HG03095 (cell line): ENCODE data around the gene G6PD.

Experiments used
- ATAC-seq: cut with Tn5 transposase; IDR thresholded peaks from one replicate; pipeline ENCODE4 v1.9.1; 2021; ENCODE audit warnings: moderate library complexity; ENCODE audit not compliant: unreplicated experiment

Gene G6PD

DNA sequence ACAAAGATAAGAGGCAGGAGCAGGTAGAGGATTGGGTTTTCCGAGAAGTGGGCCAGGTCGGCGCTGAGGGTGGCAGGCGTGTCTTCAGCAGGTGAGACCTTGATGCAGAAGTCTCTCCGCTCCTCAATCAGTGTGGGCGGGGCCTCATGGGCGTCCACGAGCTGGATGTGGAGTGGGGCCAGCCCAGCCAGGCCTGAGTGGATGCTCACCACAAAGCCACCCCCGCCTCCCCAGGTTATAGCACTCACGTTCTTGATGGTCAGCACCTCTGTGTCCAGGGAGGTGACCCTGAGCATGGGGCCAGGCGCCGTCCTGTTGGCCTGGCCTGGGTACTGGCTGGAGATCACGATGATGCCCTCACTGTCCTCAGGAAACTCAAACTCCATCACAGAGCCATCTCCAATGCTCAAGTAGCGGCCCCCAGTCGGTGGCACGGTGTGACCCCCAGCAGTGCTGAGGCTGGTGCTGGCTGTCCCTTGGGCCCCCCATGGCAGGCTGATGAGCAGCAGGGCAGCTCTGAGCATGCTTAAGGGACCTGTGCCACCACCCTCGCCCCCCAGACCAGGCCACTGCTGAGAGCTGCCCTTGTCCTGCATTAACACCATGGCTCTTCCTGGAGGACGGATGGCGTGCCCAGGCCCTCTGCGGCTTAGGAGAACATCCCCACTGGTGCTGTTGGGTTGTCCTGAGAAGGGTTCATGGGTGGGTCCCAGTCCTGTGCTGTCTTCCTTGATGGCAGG lies 58.1 kb downstream of the G6PD start:
- no peak for ATAC-seq

DNA sequence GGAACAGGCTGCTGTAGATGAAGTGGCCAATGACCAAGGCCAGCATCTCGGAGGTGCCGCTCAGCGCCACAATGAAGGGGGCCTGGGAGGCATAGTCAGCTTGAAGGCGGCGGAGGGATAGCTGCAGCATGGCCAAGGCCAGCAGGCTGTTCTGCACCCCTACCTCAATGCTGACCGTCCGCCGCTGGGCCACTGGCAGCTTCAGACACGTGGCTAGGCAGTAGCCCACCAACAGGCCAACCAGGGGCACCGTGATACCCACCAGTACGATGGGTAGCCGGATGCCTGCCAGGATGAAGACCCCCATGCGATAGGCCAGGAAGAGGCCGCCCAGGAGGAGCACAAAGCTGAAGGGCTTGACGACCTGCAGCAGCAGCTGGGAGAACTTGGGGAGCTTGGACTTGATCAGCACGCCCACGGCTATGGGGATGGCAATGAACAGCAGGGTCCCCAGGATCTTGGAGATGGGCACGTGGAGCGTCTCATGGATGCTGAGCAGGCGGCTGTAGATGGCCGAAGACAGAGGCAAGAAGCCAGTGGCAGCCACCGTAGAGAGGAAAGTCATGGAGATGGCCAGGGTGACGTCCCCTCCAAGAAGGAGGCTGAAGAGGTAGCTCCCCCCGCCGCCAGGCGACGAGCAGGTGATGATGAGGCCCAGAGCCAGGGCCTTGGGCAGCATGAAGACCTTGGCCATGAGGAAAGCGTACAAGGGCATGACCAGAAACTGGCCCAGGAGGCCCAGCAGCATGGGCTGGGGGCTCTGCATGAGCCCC lies 58.9 kb downstream of the G6PD start:
- ATAC-seq: no peak

DNA sequence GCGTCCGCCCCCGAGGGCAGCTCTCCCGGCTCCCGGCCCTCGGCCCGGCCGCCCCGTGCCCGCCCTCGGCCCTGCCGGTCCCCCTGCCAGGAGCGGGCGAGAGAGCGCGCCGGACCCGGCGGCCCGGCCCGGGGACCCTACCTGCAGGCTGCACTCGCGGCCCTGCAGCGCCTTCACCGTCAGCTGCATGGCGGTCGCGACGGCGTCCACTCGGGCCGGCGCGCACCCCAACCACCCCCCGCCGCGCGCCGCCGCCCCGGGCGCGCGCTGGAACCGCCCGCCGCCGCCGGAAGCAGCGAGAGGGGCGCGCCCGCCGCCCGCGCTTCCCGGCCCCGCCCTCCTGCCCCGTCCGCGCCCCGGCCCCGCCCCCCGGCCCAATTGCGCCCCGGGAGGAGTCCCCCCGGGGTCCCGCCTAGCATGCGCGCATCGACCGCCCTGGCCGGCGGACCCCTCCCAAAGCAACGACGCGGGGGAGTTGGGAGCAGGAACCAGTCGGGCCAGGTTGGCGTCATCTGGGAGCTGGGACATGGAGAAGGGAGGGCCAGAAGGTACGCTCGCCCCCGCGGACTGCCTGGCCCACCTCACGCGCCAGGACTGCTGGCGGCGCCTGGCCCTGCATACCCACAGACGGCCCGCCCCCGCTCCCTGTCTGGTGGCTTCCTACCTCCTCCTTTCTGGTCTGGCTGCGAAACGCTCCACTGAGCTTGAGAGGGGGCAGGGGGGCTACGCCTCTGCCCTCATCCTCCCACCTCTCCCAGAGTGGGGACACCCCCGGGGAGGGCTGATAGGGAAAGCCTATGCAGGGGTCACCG lies 60.0 kb downstream of the G6PD start, which contains the start of gene UBL4A:
UBL4A (minus strand) TSS at position 220 of the 812 bp plus-strand sequence; CDS start at position 189, 31 bp downstream.
- ATAC-seq: no peak

DNA sequence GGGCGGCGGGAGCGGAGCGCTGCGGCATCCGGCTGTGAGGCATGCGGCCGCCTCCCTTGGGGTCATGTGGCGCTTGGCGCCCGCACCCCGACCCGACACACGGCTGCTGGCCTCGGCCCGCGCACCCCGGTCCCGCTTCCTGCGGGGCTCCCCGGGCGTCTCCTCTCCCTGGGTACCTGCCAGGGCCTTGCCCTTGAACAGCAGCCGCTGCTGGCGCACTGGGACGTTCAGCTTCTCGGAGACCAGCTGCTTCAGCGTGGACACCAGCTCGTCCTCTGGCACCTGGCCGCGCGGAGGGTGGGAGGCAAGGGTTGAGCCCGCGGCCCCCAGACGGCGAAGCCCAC lies 60.6 kb downstream of the G6PD start:
- no peak for ATAC-seq

DNA sequence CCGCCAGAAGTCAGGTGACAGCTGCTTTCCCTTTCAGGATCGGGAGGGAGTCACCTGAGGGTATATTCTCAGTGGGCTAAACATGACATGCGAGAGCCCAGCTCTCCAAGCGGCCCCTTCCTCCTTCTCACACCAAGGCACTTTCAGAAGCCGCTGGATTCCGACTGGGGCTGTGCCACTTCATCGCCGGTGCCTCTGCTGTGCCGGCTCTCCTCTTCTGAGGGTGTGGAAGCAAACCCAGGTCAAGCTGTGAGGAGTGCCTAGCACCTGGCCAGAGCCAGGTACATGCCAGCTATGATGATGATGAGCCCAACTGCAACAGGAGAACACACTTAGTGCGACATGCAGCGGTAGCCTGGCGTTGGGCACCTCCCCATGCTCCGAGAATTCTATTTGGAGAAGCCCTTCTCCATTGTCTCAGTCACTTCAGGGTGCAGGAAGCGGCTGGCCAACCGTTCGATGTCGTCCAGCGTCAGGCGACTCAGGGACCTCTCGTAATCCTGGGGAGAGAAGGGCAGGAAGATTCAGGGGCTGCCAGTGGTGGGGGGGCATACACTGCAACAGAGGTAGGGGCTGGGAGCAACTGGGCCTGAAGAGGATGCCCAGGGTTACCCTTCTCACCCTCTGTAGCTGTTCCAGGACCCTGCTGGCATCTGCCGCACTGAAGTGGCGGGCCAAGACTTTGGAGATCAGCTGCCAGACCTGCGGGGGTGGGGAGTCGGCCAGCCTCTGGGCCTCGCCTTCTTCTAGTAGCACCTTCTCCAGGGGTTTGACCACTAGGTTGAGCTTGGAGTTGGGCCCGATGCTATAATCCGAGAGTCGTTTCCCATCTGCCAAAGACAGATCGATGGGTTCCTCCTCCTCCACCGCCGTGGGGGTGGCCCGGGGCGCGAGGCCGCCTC lies 61.2 kb downstream of the G6PD start:
- no peak for ATAC-seq

DNA sequence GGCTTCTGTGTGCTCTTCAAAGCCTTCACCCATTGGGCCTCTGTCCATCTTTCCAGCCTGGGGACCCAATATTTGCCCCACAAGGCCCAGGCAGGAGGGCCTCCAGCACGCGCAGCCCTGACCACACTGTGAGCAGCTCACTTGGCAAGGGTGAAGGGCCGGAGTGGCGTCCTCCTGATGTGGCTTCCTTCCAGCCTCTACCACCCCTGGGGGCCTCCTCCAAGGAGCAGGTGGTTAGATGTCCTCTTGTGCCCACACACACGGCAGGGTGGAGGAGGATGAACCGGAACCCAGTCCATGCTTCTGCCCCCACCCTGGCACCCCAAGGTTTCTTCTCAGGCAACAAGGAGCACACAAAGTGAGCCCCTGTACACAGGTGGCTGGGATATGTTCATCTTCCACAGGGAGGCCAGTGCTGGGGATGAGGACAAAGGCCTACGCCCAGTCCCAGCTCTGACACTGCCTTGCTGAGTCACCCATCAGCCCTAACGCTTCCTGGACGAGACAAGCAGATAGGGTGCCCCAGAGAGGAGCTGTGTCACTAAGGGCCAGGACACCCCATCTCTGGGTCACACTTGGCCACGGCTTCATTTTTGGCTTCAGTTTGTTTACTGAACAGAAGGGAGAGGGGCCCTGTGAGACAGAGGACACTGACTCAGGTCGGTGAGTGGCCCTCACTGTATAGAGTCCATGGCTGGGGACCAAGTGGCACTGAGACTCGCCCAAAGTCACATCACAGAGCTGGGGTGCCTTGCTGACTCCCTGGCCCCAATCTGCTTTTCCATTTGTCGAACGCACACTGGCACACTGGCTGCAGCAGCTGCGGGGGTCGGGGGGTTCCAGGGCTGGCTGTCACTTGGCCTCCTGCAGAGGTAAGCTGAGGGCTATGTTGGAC lies 62.1 kb downstream of the G6PD start:
- no peak for ATAC-seq

DNA sequence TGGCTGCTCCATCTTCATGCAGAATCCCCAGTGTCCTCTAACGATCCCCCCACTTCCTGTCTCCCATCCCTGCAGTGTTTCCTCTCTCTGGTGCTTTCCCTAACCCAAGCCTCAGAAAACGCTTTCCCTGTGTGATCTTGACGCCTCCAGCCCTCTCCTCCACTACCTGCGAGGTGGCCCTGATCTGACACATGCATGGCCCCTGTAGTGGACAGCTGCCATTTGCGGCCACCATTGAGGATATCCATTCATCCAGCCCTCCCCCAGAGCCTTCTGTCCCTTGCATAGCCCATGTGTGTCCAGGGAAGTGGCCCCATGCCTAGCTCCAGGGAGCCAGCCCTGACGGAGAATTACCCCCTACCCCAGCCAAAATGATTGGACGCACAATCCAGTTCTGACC lies 63.3 kb downstream of the G6PD start:
- ATAC-seq: no peak

DNA sequence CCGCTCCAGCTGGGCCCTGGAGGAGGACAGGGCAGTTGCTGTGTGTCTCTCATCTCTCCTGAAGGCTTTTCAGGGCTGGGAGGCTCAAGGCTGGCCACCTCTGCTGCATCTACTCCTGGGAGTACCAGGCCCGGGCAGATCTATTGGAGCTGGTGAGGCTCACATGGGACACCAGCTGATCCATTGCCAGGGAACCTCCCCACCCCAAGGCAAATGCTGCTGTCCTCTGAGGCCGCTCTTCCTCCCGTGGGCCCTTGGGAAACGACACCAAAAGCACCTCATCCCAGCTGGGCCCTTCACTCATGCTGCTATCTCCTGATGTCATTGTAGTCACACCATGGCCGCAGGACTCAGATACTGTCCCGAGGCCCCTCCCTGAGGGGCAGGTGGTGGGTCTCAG lies 63.9 kb downstream of the G6PD start:
- no peak for ATAC-seq

DNA sequence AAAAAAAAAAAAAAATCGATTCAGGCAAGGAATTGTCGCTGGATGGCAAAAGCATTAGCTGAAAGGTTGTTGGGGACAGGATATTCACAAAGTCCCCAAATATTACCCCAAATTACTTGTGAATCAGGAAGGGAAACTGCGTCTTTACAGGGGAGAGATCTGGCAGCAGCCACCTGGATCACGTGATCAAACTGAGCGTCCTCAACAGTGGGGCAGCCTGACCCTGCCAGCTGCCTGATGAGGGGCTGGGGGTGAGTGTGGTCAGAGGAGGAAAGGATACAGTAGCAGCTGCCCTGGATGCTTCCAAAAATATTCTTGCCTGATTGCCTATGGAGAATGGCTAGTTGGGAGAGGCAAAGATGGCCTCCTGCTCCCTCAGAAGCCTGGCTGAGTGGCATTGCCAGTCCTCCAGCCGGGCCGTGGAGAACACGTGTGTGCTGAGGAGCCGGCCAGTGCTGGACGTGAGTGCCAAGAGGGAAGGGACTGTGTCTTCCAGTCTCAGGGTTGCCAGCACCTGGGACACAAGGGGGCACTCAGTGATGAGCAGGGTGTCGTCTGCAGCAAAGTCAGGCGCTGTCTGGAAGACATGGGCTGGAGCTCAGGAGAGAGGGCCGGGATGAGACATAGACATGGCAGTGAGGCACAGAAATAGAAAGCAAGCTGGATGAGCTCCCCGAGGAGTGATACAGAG lies 64.6 kb downstream of the G6PD start:
- no peak for ATAC-seq
